Right hindlimb (tissue), 1 donor: Measurements from ENCODE around the gene RALGPS1.

ENCODE experiments used
- DNase-seq: peaks from one replicate; pipeline ENCODE4 v3.0.0-alpha.2; 2018

Gene RALGPS1

GRCh38 chr9:127022913-127023660 is 108.5 kb downstream of the RALGPS1 start:
- no peak for DNase-seq

DNA sequence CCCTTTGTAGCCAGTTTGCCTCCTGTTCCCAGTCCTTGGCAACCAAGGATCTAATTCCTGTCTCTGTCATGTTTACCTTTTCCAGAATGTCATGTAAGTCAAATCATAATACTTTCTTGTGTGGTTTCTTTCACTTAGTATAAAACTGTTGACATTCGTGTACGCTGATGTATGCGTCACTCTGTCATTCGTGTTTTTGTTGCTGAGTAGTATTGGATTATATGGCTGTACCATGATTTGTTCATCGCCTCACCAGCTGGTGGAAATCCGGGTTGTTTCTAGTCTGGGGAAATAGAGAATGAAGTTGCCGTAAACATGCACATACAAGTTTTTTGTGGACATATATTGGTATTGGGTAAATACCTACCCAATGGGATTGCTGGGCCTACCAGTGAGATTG is 110.5 kb downstream of the RALGPS1 start:
- DNase-seq: no peak

- no peak for DNase-seq
Measured at GRCh38 chr9:127027694-127028093, 113.1 kb downstream of the RALGPS1 start.

DNA sequence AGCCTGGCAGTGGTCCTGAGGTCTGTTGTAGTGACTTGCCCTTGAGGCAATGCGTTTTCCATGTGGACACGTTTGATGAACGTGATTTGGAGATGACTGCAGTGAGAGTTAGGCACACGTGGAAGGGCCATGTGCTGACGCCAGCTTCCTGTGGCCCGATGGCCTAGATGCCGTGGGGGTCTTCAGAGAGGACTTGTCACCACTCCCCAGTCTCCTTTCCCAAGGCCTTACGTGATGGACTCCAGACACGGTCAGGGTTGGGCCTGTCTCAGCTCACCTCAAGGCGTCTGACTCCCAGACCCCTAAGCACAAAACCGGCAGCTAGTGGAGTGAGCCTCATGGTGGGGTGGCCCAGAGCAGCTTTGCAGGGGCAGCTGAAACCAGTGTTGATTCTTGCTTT is 115.0 kb downstream of the RALGPS1 start:
- no peak for DNase-seq

DNA sequence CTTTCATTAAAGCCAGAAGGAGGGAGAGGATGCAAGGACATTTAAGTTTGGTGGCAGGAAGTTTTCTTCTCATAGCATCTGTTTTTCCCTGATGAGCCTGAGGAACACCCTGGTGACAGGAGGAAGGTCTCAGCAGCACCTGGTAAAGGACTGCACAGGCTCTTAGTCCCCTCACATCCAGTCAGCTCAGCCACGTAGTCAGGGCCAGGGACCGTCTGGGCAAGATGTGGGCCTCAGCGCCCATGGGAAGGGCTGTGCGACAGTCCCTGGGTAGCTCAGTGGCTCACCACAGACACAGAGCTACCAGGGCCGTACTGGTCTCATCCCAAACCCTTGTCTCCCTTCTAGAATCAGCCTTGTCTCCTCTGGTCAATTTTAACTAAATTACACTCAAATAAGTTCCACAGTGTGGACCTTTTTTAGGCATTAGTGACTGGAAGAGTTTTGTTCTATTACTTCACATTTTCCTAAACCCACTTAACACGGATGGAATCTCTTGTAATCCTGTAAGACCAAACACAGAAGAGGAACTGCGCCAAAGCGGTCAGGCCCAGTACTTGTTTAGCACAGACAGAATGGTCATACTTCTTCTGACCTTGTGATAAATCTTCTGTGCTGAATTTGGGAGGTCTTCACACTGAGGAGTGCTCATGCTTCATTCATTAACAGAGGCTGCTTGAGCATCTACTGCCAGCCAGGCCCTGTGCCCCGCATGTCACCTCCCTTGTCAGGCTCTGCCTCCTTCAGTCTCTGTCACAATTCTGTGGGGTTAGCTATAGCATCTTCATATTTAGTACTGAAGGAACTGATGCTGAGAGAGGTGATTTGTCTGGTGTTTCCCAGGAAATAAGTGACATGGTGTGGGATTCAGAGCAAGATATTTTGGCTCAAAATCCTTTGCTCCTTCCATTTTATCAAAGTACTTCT is 116.5 kb downstream of the RALGPS1 start:
- DNase-seq: no peak

DNA sequence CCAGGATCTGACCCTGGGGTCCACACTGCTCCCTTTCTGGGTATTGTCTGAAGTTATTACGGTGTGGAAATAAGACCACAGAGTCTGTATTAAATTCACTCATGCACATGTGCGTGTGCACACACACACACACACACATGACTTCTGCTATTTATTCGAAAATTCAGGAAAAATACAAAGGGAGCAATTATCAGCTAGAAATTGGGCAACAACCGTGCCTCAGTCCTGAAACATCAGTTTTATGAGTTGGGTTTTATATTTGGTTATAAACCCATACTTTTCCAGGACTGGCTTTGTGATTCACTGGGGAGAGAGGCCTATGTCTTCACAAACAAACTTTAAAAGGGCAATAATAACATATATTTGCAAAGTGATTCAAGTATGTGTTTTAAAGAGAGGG is 117.7 kb downstream of the RALGPS1 start:
- DNase-seq: no peak

DNA sequence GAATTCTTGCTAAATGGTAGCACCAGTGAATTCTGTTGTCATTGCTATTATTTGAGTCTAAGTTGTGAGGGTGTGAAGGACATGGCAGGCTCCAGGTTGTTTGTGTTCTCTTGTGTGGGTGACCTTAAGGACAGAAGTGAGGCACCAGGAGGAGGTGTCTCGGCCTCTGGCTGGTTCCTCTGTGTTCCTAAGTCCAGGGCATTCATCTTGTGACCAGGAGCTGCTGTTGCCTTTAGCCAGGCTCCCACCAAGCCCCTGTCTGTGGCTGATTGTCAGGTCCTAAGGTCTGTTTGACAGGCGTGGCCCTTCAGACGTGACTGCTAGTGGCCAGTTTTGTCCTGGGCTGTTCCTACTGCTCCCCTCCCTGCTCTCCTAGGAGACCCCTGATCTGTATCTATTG is 118.5 kb downstream of the RALGPS1 start:
- no peak for DNase-seq

DNA sequence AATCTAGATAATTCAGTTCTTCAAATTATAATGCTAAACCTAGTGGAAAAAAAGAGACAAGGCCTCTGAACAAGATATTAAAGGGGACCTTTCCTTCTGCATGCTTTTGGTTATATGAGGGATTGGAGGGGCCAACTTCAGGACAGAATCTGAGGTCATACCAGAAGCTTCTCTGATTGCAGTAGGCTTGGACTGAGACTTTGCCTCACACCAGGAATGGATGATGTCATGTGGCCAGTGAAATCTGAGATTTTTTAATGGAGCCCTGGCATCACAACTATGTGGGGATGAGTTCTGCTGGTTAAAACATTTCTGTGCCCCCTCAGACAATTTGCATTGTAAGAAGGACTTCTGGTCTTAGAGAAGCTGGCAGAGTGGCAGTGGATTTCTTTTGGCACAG is 119.2 kb downstream of the RALGPS1 start:
- DNase-seq: no peak

DNA sequence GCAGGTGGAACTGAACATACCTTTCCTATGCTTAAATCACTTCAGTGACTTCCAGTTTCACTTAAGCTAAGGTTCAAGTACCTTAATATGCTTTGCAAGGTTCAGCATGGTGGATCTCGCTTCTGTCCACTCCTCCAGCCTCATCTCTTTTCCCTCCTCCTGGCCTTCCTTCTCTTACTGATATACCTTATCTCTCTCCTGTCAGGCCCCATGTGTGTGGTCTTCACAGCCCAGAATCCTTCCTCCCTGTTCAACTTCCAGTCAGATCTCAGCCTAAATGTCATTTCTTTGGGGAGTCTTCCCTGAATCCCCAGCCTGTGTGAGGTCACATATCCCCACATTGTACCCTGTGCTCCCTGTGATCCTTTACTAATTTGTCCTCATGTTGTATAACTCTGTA is 120.1 kb downstream of the RALGPS1 start:
- no peak for DNase-seq

DNA sequence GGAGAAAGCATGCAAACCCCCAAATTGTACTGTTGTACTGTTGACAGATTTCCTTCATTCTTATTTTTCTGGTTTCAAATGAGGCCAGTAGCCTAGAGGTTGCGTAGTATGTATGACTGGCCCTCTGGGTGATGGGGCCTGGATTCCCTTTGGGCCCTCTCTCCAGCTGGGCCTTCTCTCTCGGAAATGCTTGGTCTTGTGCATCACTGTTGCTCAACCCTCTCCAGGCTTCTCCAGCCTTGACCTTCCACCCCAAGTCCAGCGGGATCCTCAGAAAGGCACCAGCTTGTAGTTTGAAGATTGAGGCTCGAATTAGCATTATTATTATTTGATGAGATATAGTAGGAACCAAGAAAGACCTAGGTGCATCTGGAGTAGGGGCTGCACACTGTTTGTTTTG is 120.8 kb downstream of the RALGPS1 start:
- no peak for DNase-seq

DNA sequence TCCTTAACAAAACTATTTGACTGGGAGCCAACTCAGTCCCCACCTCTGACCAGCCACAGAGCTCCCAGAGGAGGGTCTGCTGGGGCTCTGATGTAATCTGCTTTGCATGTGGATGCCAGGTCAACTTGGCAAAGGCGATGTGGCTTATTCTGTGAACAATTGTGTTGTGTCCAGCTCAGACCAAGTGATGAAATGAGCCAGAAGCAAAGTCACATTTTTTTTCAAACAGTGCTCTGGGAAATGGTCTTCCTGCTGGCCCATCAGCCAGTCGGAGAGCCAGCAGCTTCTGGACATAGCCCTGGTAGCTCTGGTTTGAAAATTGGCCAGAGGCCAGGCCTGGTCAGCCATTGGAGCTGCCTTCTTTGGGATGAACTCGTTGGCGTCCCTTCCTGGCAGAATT is 121.4 kb downstream of the RALGPS1 start:
- DNase-seq: no peak

DNA sequence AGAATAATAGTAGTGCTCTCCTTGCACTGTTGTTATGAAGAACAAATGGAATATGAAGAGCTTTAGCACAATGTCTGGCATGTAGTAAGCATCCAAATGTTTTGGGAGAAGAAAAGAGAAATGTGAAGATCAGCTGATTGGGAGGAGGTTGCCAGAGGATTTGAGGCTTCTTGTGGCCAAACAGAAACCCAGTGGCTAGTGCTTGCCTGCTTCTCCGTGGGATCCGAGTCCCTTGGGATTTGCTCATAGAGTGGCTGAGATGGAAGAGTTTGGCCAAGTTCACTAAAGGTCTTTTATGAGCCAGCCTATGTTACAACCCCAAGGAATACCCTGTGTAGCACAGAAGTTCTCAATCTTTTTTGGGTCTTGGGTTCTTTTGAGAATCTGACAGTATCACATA is 121.9 kb downstream of the RALGPS1 start:
- no peak for DNase-seq

- DNase-seq: no peak
Measured at GRCh38 chr9:127038531-127038930, 123.9 kb downstream of the RALGPS1 start.

DNA sequence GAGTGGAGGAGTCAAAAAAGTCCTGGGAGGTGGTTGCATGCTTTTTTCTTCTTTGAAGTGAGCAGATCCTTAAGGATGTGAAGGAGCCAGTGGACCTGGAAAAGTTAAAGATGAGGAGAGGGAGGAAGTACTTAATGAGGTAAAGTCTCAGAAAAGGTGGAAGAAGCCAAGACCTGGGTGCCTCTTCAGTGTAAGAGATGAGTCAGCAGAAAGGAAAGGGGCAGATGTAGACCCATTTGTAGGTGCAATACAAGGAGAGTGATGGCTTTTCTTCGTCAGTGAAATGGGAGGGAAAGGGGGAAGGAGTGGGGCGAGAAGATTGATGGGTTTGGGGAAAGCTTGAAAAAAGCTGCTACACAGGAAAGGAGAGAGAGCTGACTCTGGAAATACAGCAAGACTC is 124.9 kb downstream of the RALGPS1 start:
- DNase-seq: no peak

GRCh38 chr9:127045148-127045547 is 130.6 kb downstream of the RALGPS1 start:
- no peak for DNase-seq

GRCh38 chr9:127047971-127048370 is 133.4 kb downstream of the RALGPS1 start:
- DNase-seq: no peak

DNA sequence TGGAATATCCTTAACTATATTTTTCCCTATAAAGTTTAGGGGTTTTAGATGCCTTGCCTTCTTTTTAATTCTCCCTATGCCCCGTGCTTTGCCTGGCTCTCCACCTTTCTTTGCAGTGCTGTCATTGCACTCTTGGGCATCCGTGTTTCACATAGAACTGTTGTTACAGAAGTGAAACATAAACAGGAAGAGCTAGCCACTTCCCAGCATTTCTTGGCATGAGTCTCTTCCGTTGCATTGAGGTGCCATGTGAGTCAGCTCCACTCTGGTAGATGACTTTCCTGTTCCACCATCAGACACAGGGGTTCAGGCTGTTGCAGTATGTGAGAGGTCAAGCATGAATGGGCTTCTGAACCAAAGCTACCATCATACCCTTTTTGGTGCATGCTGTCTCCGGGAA is 134.5 kb downstream of the RALGPS1 start:
- peak; percentile 54 for DNase-seq

GRCh38 chr9:127049581-127049980 is 135.0 kb downstream of the RALGPS1 start:
- DNase-seq: no peak

- DNase-seq: no peak
Measured at GRCh38 chr9:127050152-127050551, 135.6 kb downstream of the RALGPS1 start.

GRCh38 chr9:127050591-127051001 is 136.0 kb downstream of the RALGPS1 start:
- DNase-seq: no peak

- DNase-seq: no peak
Measured at GRCh38 chr9:127051881-127052595, 137.5 kb downstream of the RALGPS1 start.

GRCh38 chr9:127053057-127053821 is 138.7 kb downstream of the RALGPS1 start:
- peak; percentile 76 for DNase-seq

GRCh38 chr9:127053960-127054359 is 139.4 kb downstream of the RALGPS1 start:
- DNase-seq: peak; percentile 44
